SK-N-SH (cell line): ENCODE results near the gene CENPO.

ENCODE experiments used
- CTCF ChIP-seq: fragments of 200-600 bp; sonication (generic); IDR thresholded peaks from 2 replicates; pipeline ENCODE4 v1.6.1; 2017; ENCODE audit warnings: antibody characterized with exemption, mild to moderate bottlenecking, moderate library complexity
- MAX ChIP-seq: IDR thresholded peaks from 2 replicates; pipeline ENCODE4 v1.4.0; 2012; ENCODE audit warnings: low read depth
- POLR2AphosphoS5 ChIP-seq: IDR thresholded peaks from 2 replicates; pipeline ENCODE4 v1.6.1; 2012; ENCODE audit warnings: low read depth, low read length
- RAD21 ChIP-seq: IDR thresholded peaks from 2 replicates; pipeline ENCODE4 v1.6.1; 2012; ENCODE audit warnings: mild to moderate bottlenecking, low read length

- TF ChIP-seq MAX = no peak
- no peak for TF ChIP-seq RAD21
- no peak for TF ChIP-seq POLR2AphosphoS5
- TF ChIP-seq CTCF = no peak
These were observed 20.5 kb downstream of the CENPO start for GRCh38 chr2:24813691-24814137.
